ENCODE measurements around the gene PHRF1. TPM values are rescaled to one million over a fixed set of nuclear protein-coding genes. Genes with fewer than 3 reads are reported as not detected.

The PHRF1 gene
- polyA plus RNA-seq, 10 donors: 13.5 to 22.1 (median 16.5) TPM

GRCh38 chr11:557328-558132, 18.7 kb upstream of the PHRF1 start:
- no peak for DNase-seq

- DNase-seq: no peak
Observed at GRCh38 chr11:558503-558902, 17.8 kb upstream of the PHRF1 start.

- no peak for DNase-seq
Observed at GRCh38 chr11:559020-559620, 17.1 kb upstream of the PHRF1 start.

GRCh38 chr11:559712-560304, 16.5 kb upstream of the PHRF1 start:
- DNase-seq: no peak

- peak; percentile 77 to 88 (median 85) for DNase-seq
Observed at GRCh38 chr11:560305-561147, 15.7 kb upstream of the PHRF1 start, which contains the start of the genes LMNTD2 and RASSF7. TSS of gene LMNTD2 (minus strand) at chr11:560738. CDS start at chr11:560716, 22 bp downstream. TSS of gene RASSF7 (plus strand) at chr11:560970. CDS start at chr11:561769, 799 bp downstream.

- no peak for DNase-seq
Observed at GRCh38 chr11:561148-562003, 14.9 kb upstream of the PHRF1 start.

- DNase-seq: no peak
Observed at GRCh38 chr11:562046-562645, 14.1 kb upstream of the PHRF1 start.

GRCh38 chr11:563066-563811, 13.0 kb upstream of the PHRF1 start:
- no peak for DNase-seq

GRCh38 chr11:563812-564578, 12.3 kb upstream of the PHRF1 start:
- no peak for DNase-seq

- peak in 1 of 3 donors; percentile 19 for DNase-seq
Observed at GRCh38 chr11:565921-566509, 10.3 kb upstream of the PHRF1 start.

GRCh38 chr11:567011-567628, 9.2 kb upstream of the PHRF1 start:
- DNase-seq: peak in 1 of 3 donors; percentile 38

GRCh38 chr11:567629-568292, 8.5 kb upstream of the PHRF1 start:
- DNase-seq: no peak

GRCh38 chr11:568306-569157, 7.7 kb upstream of the PHRF1 start:
- DNase-seq: peak; percentile 94 to 97 (median 96)

GRCh38 chr11:569158-569885, 6.9 kb upstream of the PHRF1 start:
- DNase-seq: peak in 1 of 3 donors; percentile 59

- no peak for DNase-seq
Observed at GRCh38 chr11:571802-572185, 4.5 kb upstream of the PHRF1 start.

Measured in muscle of back (tissue), 11 donors.